Esophagus squamous epithelium (tissue), 4 donors: ENCODE data around the gene PAIP2.

ENCODE experiments used
- CTCF ChIP-seq, 6 experiments: fragments of 450-650 bp in 4 of 6; fragments of 200-600 bp in 2 of 6; sonication (generic) in 2 of 6; IDR thresholded peaks; one replicate each; pipeline ENCODE4 v1.5.1; 2016 to 2019; ENCODE audit warnings: antibody characterized with exemption in 6 of 6, mild to moderate bottlenecking in 4 of 6, moderate library complexity in 4 of 6
- POLR2A ChIP-seq, 4 donors: fragments of 450-650 bp; IDR thresholded peaks; one replicate each; pipeline ENCODE4 v1.6.1; 2017; ENCODE audit warnings: antibody characterized with exemption in 4 of 4, mild to moderate bottlenecking in 4 of 4, moderate library complexity in 3 of 4

GRCh38 chr5:139341187-139341688, 416 bp upstream of the PAIP2 start:
- TF ChIP-seq POLR2A (IDR thresholded peaks at IDR 0.05): no peak
- TF ChIP-seq CTCF (IDR thresholded peaks at IDR 0.05): no peak
